K562 (cell line): ENCODE results near the gene MTFR2. TPM values are rescaled to one million over a fixed set of nuclear protein-coding genes. Genes with fewer than 3 reads are reported as not detected.
A peak's percentile ranks its signal among the peaks of the same experiment; 100 is the strongest.

Source experiments
- BRD9 ChIP-seq: fragments of 450-650 bp; IDR thresholded peaks from 2 replicates; pipeline ENCODE4 v1.6.1; 2018; ENCODE audit warnings: low read depth; ENCODE audit not compliant: partially characterized antibody
- CHCHD3 ChIP-seq: fragments of 250-450 bp; sonication (Bioruptor Pico); IDR thresholded peaks from 2 replicates; pipeline ENCODE4 v2.1.2; 2022; ENCODE audit warnings: mild to moderate bottlenecking
- CHD2 ChIP-seq: IDR thresholded peaks from 2 replicates; pipeline ENCODE4 v1.6.1; 2011; ENCODE audit warnings: low read depth, low read length
- CREB3L1 ChIP-seq: fragments of 450-650 bp; IDR thresholded peaks from 2 replicates; pipeline ENCODE4 v1.6.1; 2014; ENCODE audit warnings: low read depth, mild to moderate bottlenecking, moderate library complexity, borderline replicate concordance
- CTCFL ChIP-seq: IDR thresholded peaks from 2 replicates; pipeline ENCODE4 v1.6.1; 2011; ENCODE audit warnings: borderline replicate concordance, low read depth, mild to moderate bottlenecking, moderate library complexity, low read length; ENCODE audit not compliant: insufficient read depth, poor library complexity, severe bottlenecking
- DDX20 ChIP-seq: fragments of 450-650 bp; IDR thresholded peaks from 2 replicates; pipeline ENCODE4 v1.6.1; 2016; ENCODE audit warnings: missing genetic modification characterization, low read depth, mild to moderate bottlenecking, missing compliant biosample characterization, moderate library complexity
- EP300 ChIP-seq: IDR thresholded peaks from 2 replicates; pipeline ENCODE4 v1.6.1; 2012; ENCODE audit warnings: low read length, improper control_type of control experiment
- ETV5 ChIP-seq: sonication (generic); formaldehyde crosslinking; IDR thresholded peaks from 2 replicates; pipeline ENCODE4 v1.4.0; 2020; ENCODE audit warnings: low read depth, mild to moderate bottlenecking, missing genetic modification reagents
- FOS ChIP-seq: IDR thresholded peaks from 3 replicates; pipeline ENCODE4 v1.6.1; 2011; ENCODE audit not compliant: insufficient read length; ENCODE audit errors: extremely low read depth
- HMGN3 ChIP-seq: IDR thresholded peaks from 2 replicates; pipeline ENCODE4 v1.6.1; 2011; ENCODE audit warnings: borderline replicate concordance, low read depth, mild to moderate bottlenecking, mixed read lengths, low read length; ENCODE audit not compliant: insufficient read length; ENCODE audit errors: extremely low read depth
- JUND ChIP-seq, 2 experiments: IDR thresholded peaks; 2 replicates in 1 of 2; 3 replicates in 1 of 2; pipeline ENCODE4 v1.6.1; 2011; ENCODE audit warnings: borderline replicate concordance in 2 of 2, low read depth in 2 of 2, low read length in 2 of 2, improper control_type of control experiment in 1 of 2, missing biosample characterization in 1 of 2, missing genetic modification characterization in 1 of 2, missing genetic modification reagents in 1 of 2
- KAT2B ChIP-seq: IDR thresholded peaks from one replicate; pipeline ENCODE4 v1.6.1; 2012; ENCODE audit warnings: low read depth, mild to moderate bottlenecking, control low read depth, inconsistent platforms, low read length, moderate library complexity
- MAZ ChIP-seq, 2 experiments: fragments of 450-650 bp in 1 of 2; sonication (generic) in 1 of 2; formaldehyde crosslinking; IDR thresholded peaks in 1 of 2; conservative IDR thresholded peaks in 1 of 2; 2 replicates each; pipeline versions ENCODE4 v1.4.0 to v1.5.0; 2020; ENCODE audit warnings: mild to moderate bottlenecking in 1 of 2, missing genetic modification reagents in 1 of 2
- NFIC ChIP-seq: fragments of 450-650 bp; IDR thresholded peaks from 2 replicates; pipeline ENCODE4 v1.6.1; 2017; ENCODE audit warnings: mild to moderate bottlenecking, inconsistent platforms
- NUFIP1 ChIP-seq: fragments of 450-650 bp; IDR thresholded peaks from 2 replicates; pipeline ENCODE4 v1.6.1; 2018; ENCODE audit not compliant: partially characterized antibody
- PURB ChIP-seq: sonication (generic); formaldehyde crosslinking; IDR thresholded peaks from 2 replicates; pipeline ENCODE4 v1.9.0; 2021; ENCODE audit warnings: low read depth, mild to moderate bottlenecking, missing genetic modification reagents
- RBFOX2 ChIP-seq: fragments of 200-400 bp; formaldehyde crosslinking; IDR thresholded peaks from 2 replicates; pipeline ENCODE4 v1.6.1; 2017; ENCODE audit warnings: low read depth, mild to moderate bottlenecking, low read length, moderate library complexity
- SMAD3 ChIP-seq: fragments of 450-650 bp; formaldehyde crosslinking; conservative IDR thresholded peaks from 2 replicates; pipeline ENCODE4 v1.4.0; 2020; ENCODE audit warnings: mild to moderate bottlenecking
- SMC3 ChIP-seq: conservative IDR thresholded peaks from 2 replicates; pipeline ENCODE4 v1.6.1; 2011; ENCODE audit warnings: low read depth, low read length, improper control_type of control experiment; ENCODE audit not compliant: insufficient read depth
- SREBF2 ChIP-seq: sonication (generic); formaldehyde crosslinking; IDR thresholded peaks from 2 replicates; pipeline ENCODE4 v1.4.0; 2020; ENCODE audit warnings: mild to moderate bottlenecking, missing genetic modification reagents
- TAF7 ChIP-seq: fragments of 450-650 bp; IDR thresholded peaks from 2 replicates; pipeline ENCODE4 v1.6.1; 2016; ENCODE audit warnings: missing genetic modification characterization, missing compliant biosample characterization
- TBL1XR1 ChIP-seq, 2 experiments: IDR thresholded peaks; 2 replicates each; pipeline ENCODE4 v1.6.1; 2012; ENCODE audit warnings: improper control_type of control experiment in 2 of 2, low read length in 2 of 2, mild to moderate bottlenecking in 1 of 2
- ZBED1 ChIP-seq: IDR thresholded peaks from 2 replicates; pipeline ENCODE4 v1.6.1; 2014
- ZNF133 ChIP-seq: fragments of 250-450 bp; sonication (Bioruptor Pico); IDR thresholded peaks from 2 replicates; pipeline ENCODE4 v1.4.0; 2020; ENCODE audit warnings: mild to moderate bottlenecking
- ZNF263 ChIP-seq: sonication (generic); formaldehyde crosslinking; IDR thresholded peaks from 2 replicates; pipeline ENCODE4 v1.8.0; 2022; ENCODE audit warnings: mild to moderate bottlenecking, missing genetic modification reagents, borderline replicate concordance
- ZNF583 ChIP-seq: fragments of 250-450 bp; sonication (Bioruptor Pico); IDR thresholded peaks from 2 replicates; pipeline ENCODE4 v1.4.0; 2020
- polyA plus RNA-seq, 8 experiments: library from polyadenylated mRNA; depleted of rRNA in 4 of 8; stranded (reverse) in 5 of 8; unstranded in 3 of 8; fragments of >200 nt; fragmentation: Nextera tagmentation in 2 of 8; fragmentation: Illumina TruSeq in 1 of 8; extraction: Ambion mirVana in 2 of 8; extraction: Trizol in 1 of 8; gene quantifications; 2 replicates each; pipeline versions ENCODE4 v1.2.1 to v1.2.3, GENCODE V29; 2011 to 2014; ENCODE audit warnings: inconsistent platforms in 1 of 8, missing spikeins in 1 of 8
- total RNA-seq, 7 experiments: library from RNA; depleted of rRNA in 6 of 7; stranded (reverse); fragments of >200 nt in 6 of 7; fragmentation: Illumina TruSeq in 2 of 7; extraction: Trizol in 2 of 7; gene quantifications; 2 replicates each; pipeline versions ENCODE4 v1.2.1 to v1.2.3, GENCODE V29; 2011 to 2021; ENCODE audit warnings: low replicate concordance in 1 of 7

MTFR2 gene
- total and polyA plus RNA-seq, 9 of the 15 experiments (the other 6 are each of a cell fraction or from before 2014, with no cell fraction given): 10.1 to 63.3 (median 45.9) TPM

DNA sequence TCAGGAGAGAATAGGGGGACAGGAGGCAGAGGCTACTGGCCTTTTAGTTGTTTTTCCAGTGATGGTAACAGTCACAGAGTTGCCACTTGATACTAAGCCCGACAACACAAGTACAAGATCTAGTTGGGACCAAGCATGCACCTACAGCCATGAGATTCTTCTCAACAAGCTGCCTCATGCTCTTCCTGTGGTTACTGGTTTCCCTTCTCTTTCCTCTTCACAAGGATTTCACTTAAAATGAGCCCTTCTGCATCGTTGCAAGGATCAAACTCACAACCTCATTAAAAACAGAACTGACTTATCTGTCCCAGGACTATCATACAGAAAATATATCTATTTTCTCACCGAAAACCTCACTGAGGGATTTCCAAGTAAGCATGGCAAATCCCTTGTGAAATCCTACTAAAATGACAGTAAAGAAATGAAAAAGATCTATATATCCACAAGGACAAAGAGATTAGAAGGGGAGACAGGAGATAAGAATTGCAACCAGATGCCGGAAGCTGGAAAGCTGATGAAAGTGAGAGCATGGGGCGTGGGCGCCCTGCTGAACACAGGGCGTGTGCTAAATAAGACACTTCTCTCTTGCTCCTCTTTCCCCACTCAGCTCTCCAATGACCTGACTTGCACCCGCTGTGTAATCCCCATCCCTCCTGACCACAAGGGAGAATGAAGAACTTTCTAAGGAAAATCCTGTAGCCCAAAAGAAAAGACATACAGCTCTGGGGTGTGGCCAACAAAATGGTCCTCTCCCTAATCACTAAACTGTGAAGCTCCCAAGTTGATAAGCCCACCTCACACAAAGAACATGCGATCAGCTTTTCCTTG, 13.4 kb downstream of the MTFR2 start (continued):
- peak; percentile 79 for TF ChIP-seq JUND (IDR thresholded peaks at IDR 0.05; ENCODE audit: borderline replicate concordance, low read depth, low read length)
- TF ChIP-seq JUND (tag; IDR thresholded peaks at IDR 0.05; ENCODE audit: borderline replicate concordance, low read depth, low read length): peak; percentile 78; the same call in 2 of the 3 replicates
- no peak for TF ChIP-seq CREB3L1
- TF ChIP-seq DDX20 (tag): peak; percentile 57; the same call in 1 of the 2 replicates
- TF ChIP-seq CTCFL: no peak
- TF ChIP-seq ZNF583 (CRISPR knock-in tag): no peak
- peak; percentile 95 for TF ChIP-seq EP300
- peak; percentile 91 for TF ChIP-seq HMGN3
- TF ChIP-seq FOS: no peak
- no peak for TF ChIP-seq CHD2
- TF ChIP-seq ZNF263 (CRISPR knock-in tag): no peak
- TF ChIP-seq NFIC: peak; percentile 49
- TF ChIP-seq NUFIP1: no peak
- TF ChIP-seq KAT2B: no peak
- no peak for TF ChIP-seq ZNF133 (CRISPR knock-in tag)
- peak; percentile 47 for TF ChIP-seq RBFOX2
- TF ChIP-seq TAF7 (tag): no peak; the same call in 1 of the 2 replicates
- TF ChIP-seq SMAD3 (CRISPR knock-in tag): no peak
- TF ChIP-seq SMC3: no peak
- no peak for TF ChIP-seq CHCHD3 (CRISPR knock-in tag)
- TF ChIP-seq BRD9: peak; percentile 45
- TF ChIP-seq PURB (CRISPR knock-in tag): no peak
- TF ChIP-seq ZBED1: 0 out of 2 replicates have a peak, but pooled peaks have one; percentile 41
- peak in 1 of 2 experiments; percentile 34; a peak in 1 of 4 replicates for TF ChIP-seq MAZ (CRISPR knock-in tag; conservative IDR thresholded peaks at IDR 0.05 in 1 of 2, IDR thresholded peaks at IDR 0.05 in 1 of 2)
- peak in 1 of 2 experiments; percentile 81; a peak in 2 of 4 replicates for TF ChIP-seq TBL1XR1 (IDR thresholded peaks at IDR 0.05; ENCODE audit: low read length in 2 of 2)
- TF ChIP-seq ETV5: peak; percentile 94
- no peak for TF ChIP-seq SREBF2
